Nephron progenitor cell (in vitro differentiated cells): ENCODE results near the gene NTRK2.
"Not testable (repeated sequence)": the region's sequence is repeated elsewhere in the genome, so short reads cannot be mapped to it uniquely, and the experiment has no call there.

ENCODE experiments used
- DNase-seq: peaks from one replicate; pipeline ENCODE4 v3.0.0; 2021
- H3K27ac Mint-ChIP-seq: 2 replicates; pipeline ENCODE4 v1.8.0; 2021; ENCODE audit warnings: mild to moderate bottlenecking, moderate library complexity, mixed read lengths
- H3K27me3 Mint-ChIP-seq: 2 replicates; pipeline ENCODE4 v1.8.0; 2021; ENCODE audit warnings: mild to moderate bottlenecking, low read depth, mixed read lengths; ENCODE audit not compliant: poor library complexity
- H3K36me3 Mint-ChIP-seq: 2 replicates; pipeline ENCODE4 v1.8.0; 2021; ENCODE audit warnings: low read depth, mixed read lengths
- H3K4me1 Mint-ChIP-seq: 2 replicates; pipeline ENCODE4 v1.8.0; 2021; ENCODE audit warnings: mixed read lengths
- H3K4me3 Mint-ChIP-seq: 2 replicates; pipeline ENCODE4 v1.8.0; 2021; ENCODE audit warnings: mild to moderate bottlenecking, moderate library complexity, mixed read lengths
- H3K9me3 Mint-ChIP-seq: 2 replicates; pipeline ENCODE4 v1.8.0; 2021; ENCODE audit warnings: mild to moderate bottlenecking, moderate library complexity, mixed read lengths
- CTCF ChIP-seq: fragments of 200-600 bp; sonication (generic); IDR thresholded peaks from 2 replicates; pipeline ENCODE4 v1.5.0; 2021; ENCODE audit warnings: antibody characterized with exemption

NTRK2 gene

GRCh38 chr9:85062385-85063022 is 393.0 kb downstream of the NTRK2 start:
- Mint-ChIP-seq H3K4me3 (no peak overlapping the region), H3K27ac (peak overlapping the region; percentile 68), H3K36me3 (no peaks in the 10 kb centered on the region), H3K9me3 (peaks cover 4% of the 10 kb centered on the region), H3K27me3 (peaks cover 3% of the 10 kb centered on the region), H3K4me1 (peaks cover 36% of the 10 kb centered on the region)
- TF ChIP-seq CTCF, result no peak
- no peak for DNase-seq

GRCh38 chr9:85064811-85065371 is 395.4 kb downstream of the NTRK2 start:
- no peak for DNase-seq
- Mint-ChIP-seq H3K4me3 (no peak overlapping the region), H3K4me1 (peaks cover 40% of the 10 kb centered on the region), H3K27ac (no peak overlapping the region), H3K9me3 (peaks cover 17% of the 10 kb centered on the region), H3K27me3 (peaks cover 6% of the 10 kb centered on the region), H3K36me3 (peaks cover 13% of the 10 kb centered on the region)
- no peak for TF ChIP-seq CTCF

- no peak for DNase-seq
- H3K27me3 Mint-ChIP-seq, result peaks cover 6% of the 10 kb centered on the region
- no peak overlapping the region for H3K27ac Mint-ChIP-seq
- TF ChIP-seq CTCF, result no peak
- H3K9me3 Mint-ChIP-seq, result peaks cover 33% of the 10 kb centered on the region
- peaks cover 13% of the 10 kb centered on the region for H3K36me3 Mint-ChIP-seq
- peaks cover 32% of the 10 kb centered on the region for H3K4me1 Mint-ChIP-seq
- no peak overlapping the region for H3K4me3 Mint-ChIP-seq
Observed at GRCh38 chr9:85067792-85068191, 398.3 kb downstream of the NTRK2 start.

- not testable (repeated sequence) for DNase-seq, H3K27ac Mint-ChIP-seq, H3K4me3 Mint-ChIP-seq, H3K27me3 Mint-ChIP-seq
- H3K9me3 Mint-ChIP-seq, result peaks cover 29% of the 10 kb centered on the region
- peaks cover 17% of the 10 kb centered on the region for H3K4me1 Mint-ChIP-seq
- peaks cover 13% of the 10 kb centered on the region for H3K36me3 Mint-ChIP-seq
Observed at GRCh38 chr9:85069421-85069820, 399.9 kb downstream of the NTRK2 start.
